Smooth muscle cell (in vitro differentiated cells): ENCODE measurements around the gene EML1. TPM values are rescaled to one million over a fixed set of nuclear protein-coding genes. Genes with fewer than 3 reads are reported as not detected.

Experiments
- DNase-seq: peaks from one replicate; lab custom pipeline; 2025; ENCODE audit not compliant: unreplicated experiment; lab: John Stamatoyannopoulos, UW
- H2AFZ ChIP-seq: fragments of 200-600 bp; sonication (generic); 2 replicates; pipeline ENCODE4 v1.6.0; 2016; ENCODE audit warnings: antibody characterized with exemption, low read depth, mild to moderate bottlenecking
- H3F3A ChIP-seq: fragments of 200-600 bp; sonication (generic); 2 replicates; pipeline ENCODE4 v1.6.0; 2017; ENCODE audit warnings: antibody characterized with exemption, low read depth
- H3K27ac ChIP-seq: fragments of 200-600 bp; sonication (generic); 2 replicates; pipeline ENCODE4 v1.5.1; 2016; ENCODE audit warnings: low read depth, mild to moderate bottlenecking
- H3K27me3 ChIP-seq: fragments of 200-600 bp; sonication (generic); 2 replicates; pipeline ENCODE4 v1.6.1; 2016; ENCODE audit warnings: low read depth, mild to moderate bottlenecking
- H3K36me3 ChIP-seq: fragments of 200-600 bp; sonication (generic); 2 replicates; pipeline ENCODE4 v1.5.1; 2016; ENCODE audit warnings: low read depth
- H3K4me1 ChIP-seq: fragments of 200-600 bp; sonication (generic); 2 replicates; pipeline ENCODE4 v1.5.1; 2016; ENCODE audit warnings: low read depth
- H3K4me2 ChIP-seq: fragments of 200-600 bp; sonication (generic); 2 replicates; pipeline ENCODE4 v1.6.0; 2016; ENCODE audit warnings: mild to moderate bottlenecking
- H3K4me3 ChIP-seq: fragments of 200-600 bp; sonication (generic); 2 replicates; pipeline ENCODE4 v1.5.1; 2016; ENCODE audit warnings: mild to moderate bottlenecking
- H3K79me2 ChIP-seq: fragments of 200-600 bp; sonication (generic); 2 replicates; pipeline ENCODE4 v1.6.0; 2016; ENCODE audit warnings: low read depth, mild to moderate bottlenecking
- H3K9ac ChIP-seq: fragments of 200-600 bp; sonication (generic); 2 replicates; pipeline ENCODE4 v1.6.0; 2016; ENCODE audit warnings: low read depth
- H3K9me3 ChIP-seq: fragments of 200-600 bp; sonication (generic); replicated peaks from 2 replicates; pipeline ENCODE4 v1.5.1; 2016; ENCODE audit warnings: low read depth
- H4K20me1 ChIP-seq: fragments of 200-600 bp; sonication (generic); 2 replicates; pipeline ENCODE4 v1.6.0; 2016; ENCODE audit warnings: low read depth
- WGBS: methylation state at CpG from one replicate; pipeline ENCODE4 v1.1.7; 2016; ENCODE audit warnings: low lambda C conversion rate; 5-methylcytosine and 5-hydroxymethylcytosine counted together
- polyA plus RNA-seq: library from polyadenylated mRNA; unstranded; fragments of >200 nt; fragmentation: Nextera tagmentation; extraction: Ambion mirVana; gene quantifications from 2 replicates; pipeline ENCODE4 v1.2.1, GENCODE V29; 2016
- total RNA-seq: library from RNA; depleted of rRNA; stranded (reverse); fragments of >200 nt; gene quantifications from 2 replicates; pipeline ENCODE4 v1.2.3, GENCODE V29; 2014
- TF ChIP-seq, protein P1 (sequence below): fragments of 200-600 bp; sonication (generic); IDR thresholded peaks from 2 replicates; pipeline ENCODE4 v1.5.1; 2017; ENCODE audit warnings: borderline replicate concordance, mild to moderate bottlenecking, antibody characterized with exemption; ENCODE audit not compliant: insufficient read depth, poor library complexity, severe bottlenecking

Gene EML1
- total and polyA plus RNA-seq, 2 experiments from 2014 or later, result 13.0 to 31.2 TPM

DNA sequence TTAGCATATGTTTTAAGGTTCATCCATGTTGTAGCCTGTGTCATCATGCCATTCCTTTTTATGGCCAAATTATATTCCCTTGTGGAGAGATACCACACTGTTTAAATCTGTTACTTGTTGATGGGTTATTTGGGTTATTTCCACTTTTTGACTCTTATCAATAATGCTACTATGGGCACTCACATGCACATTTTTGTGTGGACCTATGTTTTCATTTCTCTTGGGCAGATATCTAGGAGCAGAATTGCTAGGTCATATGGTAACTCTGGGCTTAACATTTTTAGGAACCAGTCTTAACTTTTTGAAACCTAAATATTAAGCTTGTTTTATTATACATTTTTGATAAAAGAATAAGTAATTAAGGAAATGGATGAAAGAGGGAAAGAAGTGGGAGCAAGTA lies 4.0 kb downstream of the EML1 start:
- no peaks in the 10 kb centered on the region for H3K36me3 ChIP-seq
- peaks cover 73% of the 10 kb centered on the region for H4K20me1 ChIP-seq
- H3K4me1 ChIP-seq, result peaks cover 24% of the 10 kb centered on the region
- peaks cover 5% of the 10 kb centered on the region for H3F3A ChIP-seq
- H3K9ac ChIP-seq, result no peak overlapping the region
- H3K9me3 ChIP-seq, result no peaks in the 10 kb centered on the region
- TF ChIP-seq, protein P1, sequence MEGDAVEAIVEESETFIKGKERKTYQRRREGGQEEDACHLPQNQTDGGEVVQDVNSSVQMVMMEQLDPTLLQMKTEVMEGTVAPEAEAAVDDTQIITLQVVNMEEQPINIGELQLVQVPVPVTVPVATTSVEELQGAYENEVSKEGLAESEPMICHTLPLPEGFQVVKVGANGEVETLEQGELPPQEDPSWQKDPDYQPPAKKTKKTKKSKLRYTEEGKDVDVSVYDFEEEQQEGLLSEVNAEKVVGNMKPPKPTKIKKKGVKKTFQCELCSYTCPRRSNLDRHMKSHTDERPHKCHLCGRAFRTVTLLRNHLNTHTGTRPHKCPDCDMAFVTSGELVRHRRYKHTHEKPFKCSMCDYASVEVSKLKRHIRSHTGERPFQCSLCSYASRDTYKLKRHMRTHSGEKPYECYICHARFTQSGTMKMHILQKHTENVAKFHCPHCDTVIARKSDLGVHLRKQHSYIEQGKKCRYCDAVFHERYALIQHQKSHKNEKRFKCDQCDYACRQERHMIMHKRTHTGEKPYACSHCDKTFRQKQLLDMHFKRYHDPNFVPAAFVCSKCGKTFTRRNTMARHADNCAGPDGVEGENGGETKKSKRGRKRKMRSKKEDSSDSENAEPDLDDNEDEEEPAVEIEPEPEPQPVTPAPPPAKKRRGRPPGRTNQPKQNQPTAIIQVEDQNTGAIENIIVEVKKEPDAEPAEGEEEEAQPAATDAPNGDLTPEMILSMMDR, result no peak
- H3K4me2 ChIP-seq, result no peak overlapping the region
- H3K79me2 ChIP-seq, result peaks cover 58% of the 10 kb centered on the region
- no peak overlapping the region for H2AFZ ChIP-seq
- H3K4me3 ChIP-seq, result no peak overlapping the region
- H3K27ac ChIP-seq, result no peak overlapping the region
- peaks cover 3% of the 10 kb centered on the region for H3K27me3 ChIP-seq
- no peak for DNase-seq

DNA sequence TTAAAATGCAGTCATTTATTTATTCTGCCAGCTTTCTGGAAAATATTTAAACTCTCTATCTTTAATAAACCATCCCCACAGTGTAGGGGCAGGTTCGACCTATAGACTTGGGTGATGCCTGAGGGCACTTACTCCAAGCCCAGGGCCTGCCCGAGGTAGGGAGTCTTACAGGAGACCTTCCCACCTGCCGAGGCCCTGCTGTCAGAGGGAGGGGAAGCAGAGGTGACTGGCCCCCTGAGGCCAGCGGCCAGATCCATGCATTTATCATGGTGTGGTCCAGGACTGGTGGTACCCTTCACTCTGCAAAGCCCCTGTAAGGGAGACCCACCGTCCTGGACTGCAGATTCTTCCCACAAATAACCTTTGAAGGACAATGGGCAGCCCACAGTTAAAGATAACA lies 7.6 kb downstream of the EML1 start:
- H2AFZ ChIP-seq, result no peak overlapping the region
- no peaks in the 10 kb centered on the region for H3K9me3 ChIP-seq
- peaks cover 3% of the 10 kb centered on the region for H3K27me3 ChIP-seq
- H3K4me1 ChIP-seq, result peaks cover 19% of the 10 kb centered on the region
- TF ChIP-seq, protein P1, result no peak
- peaks cover 95% of the 10 kb centered on the region for H4K20me1 ChIP-seq
- 89% methylated on average over 5 of the region's 5 CpGs for WGBS
- H3K9ac ChIP-seq, result no peak overlapping the region
- no peaks in the 10 kb centered on the region for H3K36me3 ChIP-seq
- no peak overlapping the region for H3K4me2 ChIP-seq
- peaks cover 47% of the 10 kb centered on the region for H3K79me2 ChIP-seq
- no peak for DNase-seq
- no peak overlapping the region for H3K4me3 ChIP-seq
- H3K27ac ChIP-seq, result no peak overlapping the region
- H3F3A ChIP-seq, result no peaks in the 10 kb centered on the region

DNA sequence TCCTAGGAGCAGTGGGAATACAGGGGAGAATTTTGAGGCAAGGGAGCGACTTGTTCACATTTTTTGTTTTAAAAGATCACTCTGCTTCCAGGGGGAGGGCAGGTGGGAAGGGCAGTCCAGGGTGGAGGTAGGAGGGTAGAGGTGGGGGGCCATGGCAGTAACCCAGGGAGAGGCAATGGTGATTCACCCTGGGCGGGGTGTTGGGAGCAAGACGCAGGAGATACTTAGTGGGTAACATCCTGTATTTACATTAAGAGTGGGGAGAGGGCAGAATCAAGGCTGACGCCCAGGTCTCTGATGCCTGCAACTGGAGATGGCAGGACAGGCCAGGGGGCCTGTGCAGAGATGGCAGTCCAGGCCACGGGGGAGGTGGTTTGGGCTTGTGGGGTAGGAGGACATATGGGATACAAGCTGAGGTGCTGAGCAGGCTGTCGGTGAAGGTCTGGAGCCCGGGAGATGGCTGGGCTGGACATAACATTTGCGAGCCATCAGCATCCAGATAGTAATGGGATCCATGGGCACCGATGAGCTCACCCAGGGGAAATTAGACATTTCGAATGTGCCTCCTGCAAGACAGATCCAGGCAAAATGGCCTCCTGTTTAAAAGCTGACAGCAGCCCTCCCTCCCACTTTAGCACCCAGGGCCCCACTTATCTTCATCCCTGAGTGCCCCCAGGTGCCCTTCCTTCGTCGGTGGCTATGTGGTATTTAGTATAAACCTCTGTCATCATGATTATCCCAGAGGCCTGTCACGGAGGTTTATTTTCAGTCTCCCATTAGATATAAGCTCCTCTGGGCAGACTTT lies 9.3 kb downstream of the EML1 start:
- Histone ChIP-seq H3K4me3 (no peak overlapping the region), H2AFZ (no peak overlapping the region), H3K27me3 (peaks cover 3% of the 10 kb centered on the region), H3K9ac (no peak overlapping the region), H3K9me3 (no peaks in the 10 kb centered on the region), H3K4me2 (no peak overlapping the region), H3F3A (no peaks in the 10 kb centered on the region), H4K20me1 (peaks cover 95% of the 10 kb centered on the region), H3K4me1 (peaks cover 21% of the 10 kb centered on the region), H3K79me2 (peaks cover 35% of the 10 kb centered on the region), H3K27ac (no peak overlapping the region), H3K36me3 (no peaks in the 10 kb centered on the region)
- WGBS, result 80% methylated on average over 12 of the region's 13 CpGs
- TF ChIP-seq, protein P1, result no peak
- no peak for DNase-seq

DNA sequence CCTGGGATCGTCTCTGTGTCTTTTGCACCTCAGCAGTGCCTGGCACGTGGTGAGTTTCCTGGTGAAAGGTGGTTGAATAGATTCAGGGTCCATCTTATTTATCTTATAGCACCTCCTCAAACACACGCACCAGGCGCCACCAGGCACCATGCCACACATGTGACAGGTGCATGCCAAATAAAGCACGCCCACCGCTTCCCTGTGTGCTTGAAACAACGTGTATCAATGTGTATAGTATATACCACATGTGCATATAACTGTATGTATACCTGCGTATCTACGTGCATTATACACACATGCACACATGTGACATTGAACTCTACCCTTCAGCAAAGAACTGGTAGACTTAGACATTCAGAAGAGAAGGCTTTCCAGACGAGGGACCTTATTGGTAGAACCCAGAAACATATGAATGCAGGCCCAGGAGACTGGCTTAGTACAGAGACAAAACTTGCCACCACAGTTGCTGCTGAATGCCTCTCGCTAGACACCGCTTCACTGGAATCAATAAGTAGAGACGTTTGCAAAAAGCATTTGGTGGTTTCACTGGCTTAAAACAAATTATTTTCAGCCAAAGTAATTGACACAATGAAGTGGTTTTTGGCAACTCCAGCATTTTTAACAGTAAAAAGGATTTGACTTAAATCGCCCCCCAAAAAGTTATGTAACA lies 10.0 kb downstream of the EML1 start:
- TF ChIP-seq, protein P1, result no peak
- H3K79me2 ChIP-seq, result peaks cover 27% of the 10 kb centered on the region
- no peak overlapping the region for H3K4me3 ChIP-seq
- peaks cover 3% of the 10 kb centered on the region for H3K27me3 ChIP-seq
- no peak overlapping the region for H2AFZ ChIP-seq
- H3K4me1 ChIP-seq, result peaks cover 28% of the 10 kb centered on the region
- no peaks in the 10 kb centered on the region for H3K36me3 ChIP-seq
- DNase-seq, result no peak
- H3K9ac ChIP-seq, result no peak overlapping the region
- no peak overlapping the region for H3K4me2 ChIP-seq
- 92% methylated on average over 14 of the region's 14 CpGs for WGBS
- no peak overlapping the region for H3K27ac ChIP-seq
- H4K20me1 ChIP-seq, result peaks cover 95% of the 10 kb centered on the region
- no peaks in the 10 kb centered on the region for H3F3A ChIP-seq
- H3K9me3 ChIP-seq, result no peaks in the 10 kb centered on the region
